ENCODE data around the gene ANOS1. TPM values are rescaled to one million over a fixed set of nuclear protein-coding genes. Genes with fewer than 3 reads are reported as not detected.
A peak's percentile ranks its signal among the peaks of the same experiment; 100 is the strongest.

The ANOS1 gene
- total RNA-seq, 1 donor from 2014 or later, result 45.7 TPM

DNA sequence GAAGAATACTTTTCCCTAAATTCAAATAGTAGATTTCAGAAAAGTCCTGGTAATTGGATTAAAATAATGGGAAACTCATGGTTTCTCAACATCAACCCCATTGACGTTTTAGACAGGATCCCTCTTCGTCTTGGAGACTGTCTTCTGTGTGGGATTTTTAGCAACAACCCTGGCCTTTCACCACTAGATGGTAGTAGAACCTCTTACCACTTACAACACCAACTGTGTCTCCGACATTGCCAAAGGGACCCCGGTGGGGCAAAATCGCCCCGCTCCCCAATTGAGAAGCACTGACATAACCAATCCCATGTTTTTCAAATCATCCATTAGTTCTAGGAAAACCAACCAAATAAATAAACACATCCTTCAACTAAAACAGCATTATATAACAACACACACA lies 16.9 kb upstream of the ANOS1 start:
- H3K4me3 ChIP-seq, result no peak overlapping the region
- peak; percentile 43 for DNase-seq (ENCODE audit: low spot score)
- H3K27me3 Mint-ChIP-seq (ENCODE audit: insufficient read depth, low read depth), result peaks cover 3% of the 10 kb centered on the region
- H3K4me3 Mint-ChIP-seq, result no peak overlapping the region
- no peak overlapping the region for H2AFZ ChIP-seq (replicated peaks)
- peak overlapping the region; percentile 47 for H3K27ac Mint-ChIP-seq
- no peaks in the 10 kb centered on the region for H3K79me2 ChIP-seq (ENCODE audit: low read depth)
- H3K9me3 Mint-ChIP-seq, result peaks cover 4% of the 10 kb centered on the region
- no peaks in the 10 kb centered on the region for H3F3A ChIP-seq (ENCODE audit: low read depth)
- H3K36me3 Mint-ChIP-seq, result no peaks in the 10 kb centered on the region
- H3K27ac ChIP-seq, result no peak overlapping the region
- H3K4me1 Mint-ChIP-seq, result no peaks in the 10 kb centered on the region
- no peaks in the 10 kb centered on the region for H4K20me1 ChIP-seq (ENCODE audit: low read depth)
- no peak overlapping the region for H3K4me2 ChIP-seq
- no peak overlapping the region for H3K9ac ChIP-seq
- no peaks in the 10 kb centered on the region for H3K36me3 ChIP-seq
- no peaks in the 10 kb centered on the region for H3K9me3 ChIP-seq (ENCODE audit: low read depth)
- H3K4me1 ChIP-seq, result no peaks in the 10 kb centered on the region
- TF ChIP-seq, protein P1, sequence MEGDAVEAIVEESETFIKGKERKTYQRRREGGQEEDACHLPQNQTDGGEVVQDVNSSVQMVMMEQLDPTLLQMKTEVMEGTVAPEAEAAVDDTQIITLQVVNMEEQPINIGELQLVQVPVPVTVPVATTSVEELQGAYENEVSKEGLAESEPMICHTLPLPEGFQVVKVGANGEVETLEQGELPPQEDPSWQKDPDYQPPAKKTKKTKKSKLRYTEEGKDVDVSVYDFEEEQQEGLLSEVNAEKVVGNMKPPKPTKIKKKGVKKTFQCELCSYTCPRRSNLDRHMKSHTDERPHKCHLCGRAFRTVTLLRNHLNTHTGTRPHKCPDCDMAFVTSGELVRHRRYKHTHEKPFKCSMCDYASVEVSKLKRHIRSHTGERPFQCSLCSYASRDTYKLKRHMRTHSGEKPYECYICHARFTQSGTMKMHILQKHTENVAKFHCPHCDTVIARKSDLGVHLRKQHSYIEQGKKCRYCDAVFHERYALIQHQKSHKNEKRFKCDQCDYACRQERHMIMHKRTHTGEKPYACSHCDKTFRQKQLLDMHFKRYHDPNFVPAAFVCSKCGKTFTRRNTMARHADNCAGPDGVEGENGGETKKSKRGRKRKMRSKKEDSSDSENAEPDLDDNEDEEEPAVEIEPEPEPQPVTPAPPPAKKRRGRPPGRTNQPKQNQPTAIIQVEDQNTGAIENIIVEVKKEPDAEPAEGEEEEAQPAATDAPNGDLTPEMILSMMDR (IDR thresholded peaks at IDR 0.05), result peak; percentile 59
- no peak for TF ChIP-seq EZH2phosphoT487 (IDR thresholded peaks at IDR 0.05)
- H3K27me3 ChIP-seq, result no peaks in the 10 kb centered on the region

DNA sequence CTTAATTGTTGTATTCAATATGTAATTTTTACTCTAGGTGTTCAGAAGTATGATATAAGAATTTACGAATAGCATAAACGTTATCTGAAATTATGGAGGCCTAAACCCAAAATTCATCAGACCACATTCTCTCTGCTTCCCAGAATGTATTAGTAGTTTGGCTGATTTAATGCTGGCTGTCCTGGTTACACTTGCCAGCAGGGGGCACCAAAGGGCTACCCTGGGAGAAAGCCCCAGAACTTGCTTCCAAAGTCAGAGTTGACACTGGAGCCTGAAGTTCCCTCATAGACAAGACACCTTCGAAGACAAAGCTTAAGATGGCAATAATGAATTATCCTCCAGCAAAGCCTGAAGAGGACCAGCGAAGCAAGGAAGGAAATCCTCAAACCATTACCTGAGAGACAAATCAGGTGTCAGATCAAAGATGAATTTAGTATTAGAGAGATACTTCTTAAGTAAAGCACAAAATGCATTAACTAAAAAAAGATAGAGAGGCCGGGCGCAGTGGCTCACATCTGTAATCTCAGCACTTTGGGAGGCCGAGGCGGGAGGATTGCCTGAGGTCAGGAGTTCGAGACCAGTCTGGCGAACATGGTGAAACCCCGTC lies 11.3 kb upstream of the ANOS1 start:
- no peak overlapping the region for H3K27ac ChIP-seq
- H3K9ac ChIP-seq, result no peak overlapping the region
- H3K27me3 ChIP-seq, result no peaks in the 10 kb centered on the region
- H2AFZ ChIP-seq (replicated peaks), result no peak overlapping the region
- peaks cover 4% of the 10 kb centered on the region for H3K27me3 Mint-ChIP-seq (ENCODE audit: insufficient read depth, low read depth)
- H3K9me3 ChIP-seq (ENCODE audit: low read depth), result no peaks in the 10 kb centered on the region
- no peaks in the 10 kb centered on the region for H3K9me3 Mint-ChIP-seq
- no peaks in the 10 kb centered on the region for H3K79me2 ChIP-seq (ENCODE audit: low read depth)
- H3K36me3 Mint-ChIP-seq, result no peaks in the 10 kb centered on the region
- H3K4me2 ChIP-seq, result no peak overlapping the region
- peaks cover 8% of the 10 kb centered on the region for H3K4me1 Mint-ChIP-seq
- no peaks in the 10 kb centered on the region for H4K20me1 ChIP-seq (ENCODE audit: low read depth)
- no peak overlapping the region for H3K27ac Mint-ChIP-seq
- no peaks in the 10 kb centered on the region for H3K4me1 ChIP-seq
- no peak overlapping the region for H3K4me3 ChIP-seq
- TF ChIP-seq EZH2 (IDR thresholded peaks at IDR 0.05) (no peak), EZH2phosphoT487 (IDR thresholded peaks at IDR 0.05) (no peak)
- TF ChIP-seq, protein P1 (IDR thresholded peaks at IDR 0.05), result peak; percentile 75
- peak; percentile 59 for DNase-seq (ENCODE audit: low spot score)
- H3F3A ChIP-seq (ENCODE audit: low read depth), result no peaks in the 10 kb centered on the region
- no peak overlapping the region for H3K4me3 Mint-ChIP-seq
- no peaks in the 10 kb centered on the region for H3K36me3 ChIP-seq

DNA sequence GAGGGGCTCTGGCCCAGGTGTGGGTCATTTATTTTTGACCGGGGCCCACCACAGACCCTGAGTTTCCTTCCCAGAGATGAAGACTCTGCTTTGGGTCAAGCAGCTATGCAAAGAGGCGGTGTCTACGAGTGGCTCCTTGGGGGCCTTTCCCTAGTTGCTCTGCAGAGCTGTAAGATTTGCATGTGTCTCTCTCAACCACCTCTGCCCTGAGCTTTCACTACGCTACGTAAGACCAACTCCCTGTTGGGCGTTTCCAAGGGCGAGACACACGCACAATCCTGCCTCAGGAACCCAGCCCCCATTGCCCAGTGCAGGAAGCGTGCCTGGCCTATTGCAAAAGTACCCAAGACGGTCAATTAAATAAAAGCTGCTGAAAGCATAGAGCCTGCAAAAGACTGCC lies 10.0 kb upstream of the ANOS1 start:
- H3K4me1 Mint-ChIP-seq, result peaks cover 8% of the 10 kb centered on the region
- Histone ChIP-seq H3K4me3 (no peak overlapping the region), H3K79me2 (ENCODE audit: low read depth) (no peaks in the 10 kb centered on the region), H3K9me3 (ENCODE audit: low read depth) (no peaks in the 10 kb centered on the region), H4K20me1 (ENCODE audit: low read depth) (no peaks in the 10 kb centered on the region), H3K9ac (no peak overlapping the region), H3F3A (ENCODE audit: low read depth) (no peaks in the 10 kb centered on the region), H3K27me3 (no peaks in the 10 kb centered on the region), H3K4me1 (no peaks in the 10 kb centered on the region), H3K36me3 (no peaks in the 10 kb centered on the region), H3K4me2 (no peak overlapping the region), H2AFZ (replicated peaks) (no peak overlapping the region), H3K27ac (no peak overlapping the region)
- no peak overlapping the region for H3K27ac Mint-ChIP-seq
- TF ChIP-seq, protein P1 (IDR thresholded peaks at IDR 0.05), result no peak
- TF ChIP-seq EZH2 (IDR thresholded peaks at IDR 0.05) (no peak), EZH2phosphoT487 (IDR thresholded peaks at IDR 0.05) (no peak)
- H3K4me3 Mint-ChIP-seq, result no peak overlapping the region
- H3K36me3 Mint-ChIP-seq, result no peaks in the 10 kb centered on the region
- H3K27me3 Mint-ChIP-seq (ENCODE audit: insufficient read depth, low read depth), result peaks cover 7% of the 10 kb centered on the region
- DNase-seq (ENCODE audit: low spot score), result no peak
- H3K9me3 Mint-ChIP-seq, result no peaks in the 10 kb centered on the region

All from neural progenitor cell (in vitro differentiated cells).